Measurements from ENCODE around the gene FHIP2A.

DNA sequence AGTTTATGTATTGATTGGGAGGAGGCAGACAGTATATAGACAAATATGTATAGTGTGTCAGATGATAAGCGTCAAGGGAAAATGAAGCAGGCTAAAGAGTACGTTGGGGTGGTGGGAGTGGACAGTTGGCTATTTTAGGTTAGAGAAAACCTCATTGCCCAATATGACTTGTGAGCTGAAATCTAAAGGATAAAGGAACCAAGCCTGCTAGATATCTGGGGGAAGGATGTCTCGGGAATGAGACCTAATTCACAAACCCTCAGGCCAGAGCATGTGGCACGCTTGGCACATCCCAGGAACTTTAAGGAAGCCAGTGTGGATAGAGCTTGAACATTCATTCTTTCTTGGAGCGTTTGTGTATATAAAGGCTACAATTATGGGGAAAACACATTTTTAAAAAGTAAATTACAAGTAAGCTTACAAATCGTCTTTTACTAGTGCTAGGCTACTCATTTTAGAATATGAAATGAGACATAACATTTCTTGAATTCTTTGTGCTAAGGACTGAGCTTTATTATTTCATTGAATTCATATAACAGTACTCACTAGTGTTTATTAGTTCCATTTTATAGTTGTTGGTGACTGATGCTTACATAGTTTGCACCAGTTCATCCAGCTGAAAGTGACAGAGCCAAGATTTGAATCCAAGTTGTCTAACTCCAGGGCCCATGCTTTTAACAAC lies 9.7 kb downstream of the FHIP2A start:
- TF ChIP-seq, protein P1, sequence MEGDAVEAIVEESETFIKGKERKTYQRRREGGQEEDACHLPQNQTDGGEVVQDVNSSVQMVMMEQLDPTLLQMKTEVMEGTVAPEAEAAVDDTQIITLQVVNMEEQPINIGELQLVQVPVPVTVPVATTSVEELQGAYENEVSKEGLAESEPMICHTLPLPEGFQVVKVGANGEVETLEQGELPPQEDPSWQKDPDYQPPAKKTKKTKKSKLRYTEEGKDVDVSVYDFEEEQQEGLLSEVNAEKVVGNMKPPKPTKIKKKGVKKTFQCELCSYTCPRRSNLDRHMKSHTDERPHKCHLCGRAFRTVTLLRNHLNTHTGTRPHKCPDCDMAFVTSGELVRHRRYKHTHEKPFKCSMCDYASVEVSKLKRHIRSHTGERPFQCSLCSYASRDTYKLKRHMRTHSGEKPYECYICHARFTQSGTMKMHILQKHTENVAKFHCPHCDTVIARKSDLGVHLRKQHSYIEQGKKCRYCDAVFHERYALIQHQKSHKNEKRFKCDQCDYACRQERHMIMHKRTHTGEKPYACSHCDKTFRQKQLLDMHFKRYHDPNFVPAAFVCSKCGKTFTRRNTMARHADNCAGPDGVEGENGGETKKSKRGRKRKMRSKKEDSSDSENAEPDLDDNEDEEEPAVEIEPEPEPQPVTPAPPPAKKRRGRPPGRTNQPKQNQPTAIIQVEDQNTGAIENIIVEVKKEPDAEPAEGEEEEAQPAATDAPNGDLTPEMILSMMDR (IDR thresholded peaks at IDR 0.05) = no peak
- TF ChIP-seq POLR2A (IDR thresholded peaks at IDR 0.05) = no peak
